ENCODE data around the gene RNF151. TPM values are rescaled to one million over a fixed set of nuclear protein-coding genes. Genes with fewer than 3 reads are reported as not detected.

Gene RNF151
- total and polyA plus RNA-seq, 2 of the 13 experiments (the other 11 are each of a cell fraction or from before 2014, with no cell fraction given) = not detected

DNA sequence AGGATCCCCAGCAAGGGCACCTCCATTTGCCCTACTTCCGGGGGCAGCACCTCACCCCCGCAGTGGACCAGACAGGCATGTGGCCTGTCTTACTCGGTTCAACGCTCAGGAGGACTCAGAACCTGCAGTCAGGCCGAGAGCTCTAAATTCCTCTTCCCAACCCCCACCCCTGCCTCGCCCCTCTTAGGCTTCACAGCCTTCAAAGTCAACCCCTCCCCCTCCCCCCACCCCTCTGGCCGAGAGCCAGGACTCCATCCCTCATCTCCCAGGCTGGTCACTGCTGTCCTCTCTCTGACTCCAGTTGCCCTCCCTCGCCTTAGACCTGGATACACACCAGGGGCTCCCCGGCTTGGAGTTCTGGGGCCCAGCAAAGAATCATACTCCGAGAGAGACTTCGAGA, 40.4 kb upstream of the RNF151 start:
- 7% methylated on average over 9 of the region's 11 CpGs for WGBS (ENCODE audit: low lambda C conversion rate)
- Histone ChIP-seq H2AFZ (ENCODE audit: low read length) (no peak overlapping the region), H3K79me2 (ENCODE audit: insufficient read depth, low read length) (no peaks in the 10 kb centered on the region), H3K27ac (ENCODE audit: extremely low read length, insufficient read depth, low read length) (no peak overlapping the region), H3K9me3 (ENCODE audit: low read length) (no peaks in the 10 kb centered on the region), H4K20me1 (ENCODE audit: insufficient read depth, low read length) (no peaks in the 10 kb centered on the region), H3K27me3 (ENCODE audit: control insufficient read depth in 1 of 2, insufficient read depth in 2 of 2, low read length in 2 of 2) (peaks cover 4 to 25% of the 10 kb centered on the region in 2 experiments), H3K36me3 (replicated peaks in 1 of 2; ENCODE audit: control insufficient read depth in 1 of 2, insufficient read depth in 2 of 2, low read length in 2 of 2) (no peaks in the 10 kb centered on the region), H3K4me1 (ENCODE audit: insufficient read depth, low read length) (peaks cover 64% of the 10 kb centered on the region), H3K4me2 (ENCODE audit: low read depth, low read length) (no peak overlapping the region; the same call in 1 of the 2 replicates), H3K9ac (ENCODE audit: insufficient read depth, low read depth, low read length) (no peak overlapping the region), H3K4me3 (replicated peaks in 1 of 3; ENCODE audit: insufficient read depth in 1 of 3, low read depth in 2 of 3, low read length in 3 of 3) (no peak overlapping the region; a peak in 1 of 6 replicates)
- CTCF ChIA-PET (ENCODE audit: low intra/inter-chr PET ratio, low total read pairs) = no interaction called here
- POLR2A ChIA-PET = interaction anchor here (1.2 kb wide), 1 partner anchor 14 kb away, joined by 3 read pairs; no protein-coding TSS in a partner anchor
- intact Hi-C loops (cut with micrococcal nuclease; ENCODE audit: unreplicated experiment) (no loop called here), in situ Hi-C loops (cut with HindIII; ENCODE audit: extremely low pct_ligation_motif_present, low pct_unique_long_range_greater_than_20kb) (no loop called here)
- ATAC-seq = no peak
- no peak for DNase-seq (ENCODE audit: low spot score)
- no TSS peak for BruUV-seq (replicated peaks)
- no peak for FAIRE-seq
- TF ChIP-seq SRSF4 (IDR thresholded peaks at IDR 0.05; ENCODE audit: low read depth, low read length, poor library complexity, severe bottlenecking) = no peak
- TF ChIP-seq, protein P1, sequence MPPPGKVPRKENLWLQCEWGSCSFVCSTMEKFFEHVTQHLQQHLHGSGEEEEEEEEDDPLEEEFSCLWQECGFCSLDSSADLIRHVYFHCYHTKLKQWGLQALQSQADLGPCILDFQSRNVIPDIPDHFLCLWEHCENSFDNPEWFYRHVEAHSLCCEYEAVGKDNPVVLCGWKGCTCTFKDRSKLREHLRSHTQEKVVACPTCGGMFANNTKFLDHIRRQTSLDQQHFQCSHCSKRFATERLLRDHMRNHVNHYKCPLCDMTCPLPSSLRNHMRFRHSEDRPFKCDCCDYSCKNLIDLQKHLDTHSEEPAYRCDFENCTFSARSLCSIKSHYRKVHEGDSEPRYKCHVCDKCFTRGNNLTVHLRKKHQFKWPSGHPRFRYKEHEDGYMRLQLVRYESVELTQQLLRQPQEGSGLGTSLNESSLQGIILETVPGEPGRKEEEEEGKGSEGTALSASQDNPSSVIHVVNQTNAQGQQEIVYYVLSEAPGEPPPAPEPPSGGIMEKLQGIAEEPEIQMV (CRISPR knock-in tag; IDR thresholded peaks at IDR 0.05; ENCODE audit: low read depth) = no peak
- TF ChIP-seq, protein P2, sequence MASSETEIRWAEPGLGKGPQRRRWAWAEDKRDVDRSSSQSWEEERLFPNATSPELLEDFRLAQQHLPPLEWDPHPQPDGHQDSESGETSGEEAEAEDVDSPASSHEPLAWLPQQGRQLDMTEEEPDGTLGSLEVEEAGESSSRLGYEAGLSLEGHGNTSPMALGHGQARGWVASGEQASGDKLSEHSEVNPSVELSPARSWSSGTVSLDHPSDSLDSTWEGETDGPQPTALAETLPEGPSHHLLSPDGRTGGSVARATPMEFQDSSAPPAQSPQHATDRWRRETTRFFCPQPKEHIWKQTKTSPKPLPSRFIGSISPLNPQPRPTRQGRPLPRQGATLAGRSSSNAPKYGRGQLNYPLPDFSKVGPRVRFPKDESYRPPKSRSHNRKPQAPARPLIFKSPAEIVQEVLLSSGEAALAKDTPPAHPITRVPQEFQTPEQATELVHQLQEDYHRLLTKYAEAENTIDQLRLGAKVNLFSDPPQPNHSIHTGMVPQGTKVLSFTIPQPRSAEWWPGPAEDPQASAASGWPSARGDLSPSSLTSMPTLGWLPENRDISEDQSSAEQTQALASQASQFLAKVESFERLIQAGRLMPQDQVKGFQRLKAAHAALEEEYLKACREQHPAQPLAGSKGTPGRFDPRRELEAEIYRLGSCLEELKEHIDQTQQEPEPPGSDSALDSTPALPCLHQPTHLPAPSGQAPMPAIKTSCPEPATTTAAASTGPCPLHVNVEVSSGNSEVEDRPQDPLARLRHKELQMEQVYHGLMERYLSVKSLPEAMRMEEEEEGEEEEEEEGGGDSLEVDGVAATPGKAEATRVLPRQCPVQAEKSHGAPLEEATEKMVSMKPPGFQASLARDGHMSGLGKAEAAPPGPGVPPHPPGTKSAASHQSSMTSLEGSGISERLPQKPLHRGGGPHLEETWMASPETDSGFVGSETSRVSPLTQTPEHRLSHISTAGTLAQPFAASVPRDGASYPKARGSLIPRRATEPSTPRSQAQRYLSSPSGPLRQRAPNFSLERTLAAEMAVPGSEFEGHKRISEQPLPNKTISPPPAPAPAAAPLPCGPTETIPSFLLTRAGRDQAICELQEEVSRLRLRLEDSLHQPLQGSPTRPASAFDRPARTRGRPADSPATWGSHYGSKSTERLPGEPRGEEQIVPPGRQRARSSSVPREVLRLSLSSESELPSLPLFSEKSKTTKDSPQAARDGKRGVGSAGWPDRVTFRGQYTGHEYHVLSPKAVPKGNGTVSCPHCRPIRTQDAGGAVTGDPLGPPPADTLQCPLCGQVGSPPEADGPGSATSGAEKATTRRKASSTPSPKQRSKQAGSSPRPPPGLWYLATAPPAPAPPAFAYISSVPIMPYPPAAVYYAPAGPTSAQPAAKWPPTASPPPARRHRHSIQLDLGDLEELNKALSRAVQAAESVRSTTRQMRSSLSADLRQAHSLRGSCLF (CRISPR knock-in tag; IDR thresholded peaks at IDR 0.05; ENCODE audit: borderline replicate concordance) = no peak
- no peak for TF ChIP-seq ZFYVE20 (CRISPR knock-in tag; IDR thresholded peaks at IDR 0.05; ENCODE audit: borderline replicate concordance, low read depth)
- TF ChIP-seq, protein P3, sequence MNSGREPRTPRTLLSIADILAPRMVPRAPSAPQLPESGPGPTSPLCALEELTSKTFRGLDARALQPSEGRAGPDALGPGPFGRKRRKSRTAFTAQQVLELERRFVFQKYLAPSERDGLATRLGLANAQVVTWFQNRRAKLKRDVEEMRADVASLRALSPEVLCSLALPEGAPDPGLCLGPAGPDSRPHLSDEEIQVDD (CRISPR knock-in tag; IDR thresholded peaks at IDR 0.05; ENCODE audit: borderline replicate concordance) = no peak
- no peak for TF ChIP-seq PAF1 (CRISPR knock-in tag; IDR thresholded peaks at IDR 0.05)
- TF ChIP-seq REST (IDR thresholded peaks at IDR 0.05; ENCODE audit: borderline replicate concordance in 1 of 2, low read depth in 1 of 2, low read length in 2 of 2) = no peak
- TF ChIP-seq ETV6 (CRISPR knock-in tag; conservative IDR thresholded peaks at IDR 0.05) = no peak
- TF ChIP-seq DNMT1 (CRISPR knock-in tag; IDR thresholded peaks at IDR 0.05) = no peak
- TF ChIP-seq IKZF1 (IDR thresholded peaks at IDR 0.05) = no peak
- TF ChIP-seq ZMYM3 (CRISPR knock-in tag; IDR thresholded peaks at IDR 0.05) = no peak
- TF ChIP-seq TFDP1 (CRISPR knock-in tag; IDR thresholded peaks at IDR 0.05; ENCODE audit: borderline replicate concordance) = no peak
- no peak for TF ChIP-seq ZKSCAN1 (IDR thresholded peaks at IDR 0.05; ENCODE audit: low read length)

Data from HepG2 (cell line).